ENCODE results near the gene AQP5. TPM values are rescaled to one million over a fixed set of nuclear protein-coding genes. Genes with fewer than 3 reads are reported as not detected.
"Not testable (repeated sequence)": the region's sequence is repeated elsewhere in the genome, so short reads cannot be mapped to it uniquely, and the experiment has no call there.

Gene AQP5
- polyA plus RNA-seq, 1 donor = 0.38 TPM

- no peak for DNase-seq (ENCODE audit: low read depth)
Measured at GRCh38 chr12:49980501-49981349, 19.1 kb downstream of the AQP5 start.

DNA sequence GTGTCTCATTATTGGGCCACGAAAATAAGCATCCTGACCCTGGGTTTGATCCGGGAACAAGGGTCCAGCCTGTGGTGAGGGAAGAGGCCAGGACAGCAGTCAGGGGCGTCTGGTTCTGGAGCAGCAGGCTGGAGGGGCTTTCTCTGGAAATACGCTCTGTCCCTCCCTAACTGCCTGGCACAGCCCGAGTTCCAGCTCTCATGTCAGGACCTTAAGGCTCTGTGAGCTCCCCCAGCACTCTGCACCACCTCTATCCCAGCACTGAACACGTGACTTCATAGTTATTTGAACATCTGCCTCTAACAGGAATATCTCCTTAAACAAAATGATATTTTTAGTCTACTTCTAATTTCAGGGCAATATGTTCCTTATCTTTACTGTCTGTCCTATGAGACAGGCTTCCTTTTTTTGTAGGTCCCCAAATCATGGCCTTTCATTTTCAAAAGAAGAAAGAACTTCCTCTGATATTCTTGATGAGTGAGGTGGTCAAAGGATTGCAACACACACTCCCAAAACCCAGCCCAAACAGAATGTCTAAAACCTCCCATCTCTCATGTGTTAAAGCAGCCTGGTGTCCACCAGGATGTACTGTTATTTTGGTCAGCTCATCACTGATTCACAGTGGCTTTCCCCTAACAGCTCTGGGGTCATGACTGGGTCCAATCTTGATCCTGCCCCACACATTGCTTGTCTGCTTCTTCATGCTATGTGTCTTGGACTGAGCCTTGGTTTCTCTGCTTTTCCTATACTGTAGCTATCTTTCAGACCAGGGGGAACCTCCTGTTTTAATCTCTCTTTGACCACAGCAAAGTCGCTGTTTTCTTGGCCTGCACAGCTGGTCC is 20.8 kb downstream of the AQP5 start:
- no peak for DNase-seq (ENCODE audit: low read depth)

DNA sequence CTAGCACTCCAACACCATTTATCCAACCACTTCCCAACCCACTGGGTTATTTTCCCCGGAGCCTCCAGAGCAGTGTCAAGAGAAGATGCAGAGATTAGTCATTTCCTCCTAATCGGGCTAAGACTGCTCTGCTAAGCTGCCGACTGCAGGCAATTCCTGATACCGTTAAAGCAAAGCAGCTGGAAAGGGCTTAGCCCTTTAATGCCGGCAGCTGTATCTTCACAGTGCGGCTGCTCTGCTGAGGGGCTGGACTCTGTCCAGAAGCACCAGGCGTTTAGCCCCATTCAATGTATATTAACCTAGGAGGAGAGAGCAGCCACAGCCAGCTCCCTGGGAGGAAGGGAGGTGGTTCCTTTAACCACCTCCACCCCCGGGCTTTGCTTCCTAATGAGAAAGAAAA is 22.2 kb downstream of the AQP5 start:
- no peak for DNase-seq (ENCODE audit: low read depth)

DNA sequence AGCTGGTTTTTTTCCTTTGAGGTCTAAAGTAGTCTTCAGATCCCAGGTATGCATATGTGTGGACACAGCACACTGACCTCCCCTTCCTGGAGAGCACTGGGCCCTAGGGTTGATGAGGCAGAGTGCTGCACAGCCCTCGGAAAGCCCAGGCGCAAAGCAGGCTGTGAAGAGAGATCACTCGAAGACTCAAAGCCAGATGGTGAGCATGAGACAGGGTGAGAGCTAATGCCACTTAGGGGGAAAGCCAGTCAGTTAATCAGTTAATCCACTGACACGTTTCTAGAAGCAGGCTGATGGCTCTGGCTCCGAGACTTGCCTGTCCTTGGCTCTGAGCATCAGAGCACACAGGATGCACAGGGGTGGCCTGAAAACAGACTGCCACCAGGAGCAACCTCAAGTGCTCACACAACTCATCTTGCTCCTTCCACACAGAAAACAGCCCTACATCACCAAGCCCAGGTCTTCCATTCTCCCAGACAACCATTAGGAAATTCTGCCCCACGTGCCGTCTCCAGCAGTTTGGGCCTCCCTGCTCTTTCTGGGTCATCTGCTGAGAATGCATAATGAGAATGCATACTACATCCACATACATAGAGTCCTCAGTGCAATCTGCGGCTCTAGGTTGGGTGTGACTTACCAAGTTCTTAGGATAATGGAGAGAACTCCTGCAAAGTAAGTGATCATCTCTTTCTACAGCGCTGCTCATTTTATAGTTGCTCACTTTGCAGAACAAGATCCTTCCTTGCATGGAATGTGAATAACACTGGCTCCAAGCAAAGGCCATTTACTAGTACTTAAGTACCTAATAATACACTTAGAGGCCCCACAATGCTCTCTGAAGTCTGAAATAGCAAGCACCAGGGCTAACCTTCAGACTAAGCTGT is 23.0 kb downstream of the AQP5 start:
- no peak for DNase-seq (ENCODE audit: low read depth)

DNA sequence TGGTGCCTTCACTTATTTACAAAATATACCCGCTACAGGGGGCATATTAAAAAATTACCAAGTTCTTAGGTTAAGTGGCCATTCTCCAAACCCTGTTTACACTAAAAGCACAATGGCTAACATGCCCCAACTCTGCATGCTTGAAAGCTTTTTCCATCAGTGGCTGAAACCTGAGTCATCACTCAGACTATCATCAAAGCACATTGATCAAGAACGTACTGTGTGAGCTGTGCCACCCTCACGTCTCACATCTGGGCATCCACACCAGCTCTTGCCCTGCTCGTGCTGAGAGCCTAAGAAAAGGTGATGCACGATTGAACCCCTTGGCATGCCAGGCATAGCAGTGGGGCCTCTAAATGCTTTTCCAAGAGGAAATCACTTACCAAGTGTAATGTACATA is 24.3 kb downstream of the AQP5 start:
- DNase-seq (ENCODE audit: low read depth) = no peak

- DNase-seq (ENCODE audit: low read depth) = not testable (repeated sequence)
Measured at GRCh38 chr12:49986476-49986875, 24.8 kb downstream of the AQP5 start.

GRCh38 chr12:49987625-49988303 is 26.1 kb downstream of the AQP5 start:
- no peak for DNase-seq (ENCODE audit: low read depth)

DNA sequence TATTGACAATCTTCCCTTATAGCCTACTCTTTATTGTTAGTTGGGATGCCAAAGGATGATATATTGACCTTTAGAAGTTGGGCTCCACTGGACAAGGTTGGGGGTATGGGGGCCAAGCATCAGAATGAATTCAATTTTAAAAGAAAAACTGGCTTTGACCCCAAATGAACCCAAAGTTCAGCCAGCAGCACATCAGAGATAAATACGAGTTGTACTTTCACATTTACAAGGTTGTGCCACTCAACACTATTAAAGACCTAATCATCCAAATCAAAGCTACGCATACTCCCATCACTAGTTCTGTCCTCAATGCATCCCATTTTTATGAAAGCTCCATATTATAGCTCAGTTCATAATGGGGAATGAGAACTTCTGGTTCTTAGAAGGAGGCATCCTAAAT is 27.7 kb downstream of the AQP5 start:
- DNase-seq (ENCODE audit: low read depth) = not testable (repeated sequence)

DNA sequence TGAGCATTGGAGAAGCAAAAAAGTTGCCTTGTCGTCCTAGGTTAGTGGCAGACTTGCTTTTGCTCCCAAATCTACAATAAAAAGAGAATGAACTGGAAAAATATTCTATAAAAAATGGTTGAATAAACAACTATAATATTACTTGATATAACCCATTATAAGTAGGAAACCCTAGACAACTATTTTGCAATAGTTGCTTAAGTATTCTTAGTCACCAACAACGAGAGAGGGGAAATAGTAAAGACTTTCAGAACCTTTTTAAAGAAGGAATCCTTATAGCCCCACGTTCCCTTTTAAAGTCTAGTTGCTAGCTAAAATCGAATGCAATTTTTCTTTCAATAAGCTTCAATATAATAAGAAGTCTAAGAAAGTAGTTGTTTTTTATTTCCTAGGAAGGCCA is 28.6 kb downstream of the AQP5 start:
- DNase-seq (ENCODE audit: low read depth) = no peak

- DNase-seq (ENCODE audit: low read depth) = no peak
Measured at GRCh38 chr12:49998453-49998852, 36.8 kb downstream of the AQP5 start.

DNA sequence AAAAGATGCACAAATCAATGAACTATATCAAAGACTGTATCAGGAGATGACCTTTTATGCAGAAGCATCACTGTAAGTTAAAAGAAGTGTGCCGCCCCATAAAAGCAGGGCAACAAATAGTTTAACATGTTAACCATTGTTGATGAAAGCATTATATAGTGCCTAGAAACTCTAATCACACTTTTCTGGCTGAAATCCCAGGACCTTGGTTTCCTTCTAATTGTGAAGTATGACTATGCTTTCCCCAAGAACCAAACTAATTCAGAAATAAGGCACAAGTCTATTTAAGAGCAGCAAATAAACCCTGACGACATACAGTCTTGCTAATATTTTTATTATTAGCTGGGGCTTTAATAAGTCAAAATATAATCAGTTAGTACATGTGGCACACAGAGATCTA is 41.9 kb downstream of the AQP5 start:
- DNase-seq (ENCODE audit: low read depth) = no peak

DNA sequence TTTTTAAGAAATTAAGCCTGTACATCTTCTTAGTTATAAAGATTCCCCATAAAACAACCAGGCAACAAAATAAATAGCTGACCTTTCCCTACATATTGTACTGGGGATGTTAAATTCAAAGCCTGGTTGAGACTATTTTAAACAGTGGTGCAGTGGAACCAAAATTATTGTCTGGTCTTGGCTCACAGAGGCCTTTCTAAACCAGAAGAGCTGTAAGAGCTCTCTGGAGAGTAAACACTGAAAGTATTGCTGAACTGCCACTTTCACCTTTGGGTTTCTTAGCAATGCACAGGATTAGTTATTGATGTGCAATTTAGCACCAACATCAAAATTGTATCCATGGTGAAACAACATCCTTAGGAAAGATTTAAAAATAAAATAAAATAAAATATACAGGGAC is 43.0 kb downstream of the AQP5 start:
- DNase-seq (ENCODE audit: low read depth) = no peak

DNA sequence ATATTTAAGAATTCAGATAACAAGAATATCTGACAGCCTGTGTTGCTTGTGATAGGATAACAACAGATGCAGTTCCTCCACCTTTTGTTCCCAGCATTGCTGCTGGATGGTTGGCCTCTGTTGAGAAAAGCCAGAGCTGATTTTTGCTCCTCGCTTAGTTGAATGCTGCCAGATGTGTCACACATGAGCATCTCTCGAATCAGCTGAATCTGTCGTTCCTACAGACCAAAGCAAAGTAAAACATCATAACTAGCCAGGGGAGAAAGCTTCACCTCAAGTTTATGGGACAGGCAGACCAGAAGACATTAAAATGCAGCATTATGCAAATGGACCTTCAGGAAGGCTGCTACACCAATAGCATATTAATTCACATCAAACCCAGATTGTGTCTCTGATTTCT is 43.5 kb downstream of the AQP5 start:
- DNase-seq (ENCODE audit: low read depth) = no peak

DNA sequence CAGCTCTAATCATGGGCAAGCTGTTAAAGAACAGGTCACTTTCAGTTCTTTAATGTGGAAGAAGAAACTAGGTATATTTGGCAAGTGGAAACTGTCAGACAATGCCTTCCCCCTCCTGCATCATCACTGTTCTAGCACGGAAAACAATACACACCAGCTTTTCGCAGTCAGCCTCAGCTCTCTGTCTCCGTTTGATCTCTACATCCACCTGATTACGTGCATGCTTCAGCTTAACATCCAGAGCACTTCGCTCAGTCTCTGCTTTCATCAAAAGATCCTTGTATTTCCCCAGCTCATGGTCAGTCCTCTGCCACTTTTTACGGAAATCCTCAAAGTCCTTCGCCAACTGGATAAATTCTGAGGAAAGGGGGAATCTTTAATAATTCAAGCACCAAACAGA is 44.6 kb downstream of the AQP5 start:
- no peak for DNase-seq (ENCODE audit: low read depth)

GRCh38 chr12:50006754-50007442 is 45.2 kb downstream of the AQP5 start:
- no peak for DNase-seq (ENCODE audit: low read depth)

DNA sequence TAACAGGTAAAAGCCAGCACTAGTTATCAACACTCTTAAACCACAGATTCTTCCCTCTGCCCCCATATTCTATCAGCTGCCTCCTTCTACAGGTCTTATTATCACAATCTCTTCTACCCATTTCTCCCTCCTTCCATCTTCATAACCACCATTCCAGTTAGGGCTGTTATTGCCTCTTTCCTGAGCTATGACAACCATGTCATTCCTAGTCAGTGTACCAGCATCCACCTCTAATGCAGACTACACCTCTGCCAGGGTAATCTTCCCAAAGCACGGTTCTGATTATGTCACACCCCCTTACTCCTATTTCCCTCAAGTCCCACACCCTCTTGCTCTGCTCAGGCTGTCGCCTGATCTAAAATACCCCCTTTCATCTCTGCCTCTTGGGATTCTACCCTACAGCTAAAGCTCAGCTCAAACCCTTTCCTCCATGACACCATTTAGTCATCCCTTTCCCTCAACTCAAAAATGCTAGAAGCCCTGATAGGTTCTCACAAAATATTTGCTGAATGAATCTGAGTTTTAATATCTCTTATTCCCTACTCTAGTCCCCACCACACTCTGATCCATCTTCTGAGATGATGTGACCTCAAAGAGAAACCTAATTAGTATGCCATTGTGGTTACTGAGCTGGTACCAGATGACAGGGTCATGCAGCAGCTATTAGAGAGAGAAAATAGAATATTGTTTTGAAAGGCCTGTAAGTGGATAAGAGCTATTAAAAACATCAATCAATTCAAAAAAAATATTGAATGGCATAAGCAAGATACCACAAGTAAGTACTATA is 51.9 kb downstream of the AQP5 start:
- DNase-seq (ENCODE audit: low read depth) = no peak

GRCh38 chr12:50014342-50014741 is 52.7 kb downstream of the AQP5 start:
- DNase-seq (ENCODE audit: low read depth) = no peak

All from forelimb muscle (tissue), 1 donor.